ENCODE measurements around the gene GRIA1.

DNA sequence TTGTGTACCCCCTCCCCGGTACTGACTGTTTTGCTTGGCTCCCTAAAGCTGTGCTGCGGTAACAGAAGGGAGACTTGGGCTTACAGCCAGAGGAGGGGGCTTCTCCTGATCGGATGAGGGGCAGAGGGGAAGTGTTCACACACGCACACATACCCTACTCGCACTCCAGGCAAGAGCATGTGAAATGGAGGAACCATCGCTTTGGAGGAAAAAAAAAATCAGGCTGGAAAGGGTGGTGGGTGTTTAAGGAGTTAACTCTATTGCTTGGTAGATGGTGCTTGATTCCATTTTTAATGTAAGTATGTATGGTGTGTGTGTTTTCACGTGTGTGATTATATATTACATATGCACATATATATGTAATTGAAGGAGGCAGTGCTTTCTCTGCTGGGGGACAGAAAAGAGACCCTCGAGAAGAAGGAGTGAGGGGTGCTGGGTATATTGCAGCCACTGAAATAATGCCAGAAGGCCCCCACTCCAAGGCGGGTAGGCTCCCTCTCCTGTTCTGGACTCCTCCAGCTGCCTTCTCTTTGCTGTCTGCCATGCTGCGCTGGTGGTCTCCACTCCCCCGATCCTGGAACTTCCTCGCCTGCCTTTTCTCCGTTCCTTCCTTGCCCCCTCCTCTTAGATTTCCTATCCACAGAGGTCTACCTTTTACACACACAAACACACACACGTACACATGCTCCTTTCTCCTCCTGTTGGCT is 721 bp downstream of the GRIA1 start:
- TF ChIP-seq ZNF274 (IDR thresholded peaks at IDR 0.05; ENCODE audit: low read depth, low read length) = no peak
- no peak for TF ChIP-seq YY1 (IDR thresholded peaks at IDR 0.05; ENCODE audit: insufficient read depth, insufficient read length)
